Measurements from ENCODE around the gene IQSEC3. TPM values are rescaled to one million over a fixed set of nuclear protein-coding genes. Genes with fewer than 3 reads are reported as not detected.

The IQSEC3 gene
- total and polyA plus RNA-seq, 10 of the 15 experiments (the other 5 are each of a cell fraction or from before 2014, with no cell fraction given): not detected

- H3K4me3 ChIP-seq: no peak overlapping the region
- intact Hi-C loops (cut with micrococcal nuclease; ENCODE audit: unreplicated experiment) (no loop called here), in situ Hi-C loops (cut with MboI) (no loop called here)
- no peaks in the 10 kb centered on the region for H3K36me3 ChIP-seq (ENCODE audit: control insufficient read depth in 2 of 2, insufficient read depth in 2 of 2, low read length in 1 of 2)
- no peaks in the 10 kb centered on the region for H3K9me3 ChIP-seq (replicated peaks; ENCODE audit: control insufficient read depth, insufficient read depth, low read length)
- H2AFZ ChIP-seq (ENCODE audit: control insufficient read depth, low read depth, low read length): no peak overlapping the region
- ATAC-seq (peak; percentile 24), FAIRE-seq (no peak), DNase-seq (ENCODE audit: low read depth, low spot score) (no peak)
- H3K27ac ChIP-seq (ENCODE audit: control insufficient read depth, insufficient read depth): no peak overlapping the region
- BruUV-seq (replicated peaks): no TSS peak
- H3K9ac ChIP-seq (ENCODE audit: control insufficient read depth, insufficient read depth, low read length): no peak overlapping the region
- H3K79me2 ChIP-seq (ENCODE audit: control insufficient read depth, insufficient read depth, low read length): no peaks in the 10 kb centered on the region
- H3K4me1 ChIP-seq (ENCODE audit: control insufficient read depth, insufficient read depth, low read length): no peaks in the 10 kb centered on the region
- POLR2A ChIA-PET: no interaction called here
- H3K4me2 ChIP-seq (ENCODE audit: control insufficient read depth, insufficient read depth): no peak overlapping the region
- RAD21 ChIA-PET (ENCODE audit: unreplicated experiment): no interaction called here
- no peaks in the 10 kb centered on the region for H4K20me1 ChIP-seq (ENCODE audit: control insufficient read depth, insufficient read depth)
- 0% methylated on average over 3 of the region's 3 CpGs for WGBS (ENCODE audit: insufficient coverage, insufficient replicate concordance, low lambda C conversion rate, missing lambda C conversion rate)
- CTCF ChIA-PET: interaction anchor here (0.9 to 1.9 kb wide), 3 partner anchors 13 to 41 kb away, joined by 3 to 6 read pairs (median 3); no protein-coding TSS in a partner anchor
- SMC1A ChIA-PET (ENCODE audit: uncharacterized antibody, unreplicated experiment): interaction anchor here (1.2 kb wide), 1 partner anchor 47 kb away, joined by 4 read pairs; no protein-coding TSS in a partner anchor
- no peaks in the 10 kb centered on the region; a peak in 3 of 4 replicates for H3K27me3 ChIP-seq (replicated peaks in 1 of 2; ENCODE audit: control insufficient read depth in 2 of 2, insufficient read depth in 2 of 2, low read length in 1 of 2)
- TF ChIP-seq MYB (IDR thresholded peaks at IDR 0.05; ENCODE audit: borderline replicate concordance, low read depth, low read length) (no peak), NR2F1 (conservative IDR thresholded peaks at IDR 0.05) (no peak), HDAC2 (IDR thresholded peaks at IDR 0.05) (no peak), CHD2 (IDR thresholded peaks at IDR 0.05; ENCODE audit: borderline replicate concordance, low read depth, low read length) (no peak), NFIC (IDR thresholded peaks at IDR 0.05; ENCODE audit: low read depth, low read length) (no peak), KDM1A (IDR thresholded peaks at IDR 0.05; ENCODE audit: borderline replicate concordance) (no peak), E2F8 (IDR thresholded peaks at IDR 0.05; ENCODE audit: low read depth, partially characterized antibody) (no peak), E2F4 (IDR thresholded peaks at IDR 0.05; ENCODE audit: low read depth, low read length) (no peak), PAX8 (IDR thresholded peaks at IDR 0.05) (no peak), SREBF2 (IDR thresholded peaks at IDR 0.05; ENCODE audit: low read length) (no peak), TARDBP (IDR thresholded peaks at IDR 0.05; ENCODE audit: borderline replicate concordance) (no peak), BACH1 (IDR thresholded peaks at IDR 0.05; ENCODE audit: borderline replicate concordance) (no peak), NFXL1 (IDR thresholded peaks at IDR 0.05; ENCODE audit: borderline replicate concordance) (no peak), ZNF687 (IDR thresholded peaks at IDR 0.05) (no peak), ATF2 (IDR thresholded peaks at IDR 0.05; ENCODE audit: low read length) (no peak), NR2C2 (IDR thresholded peaks at IDR 0.05; ENCODE audit: borderline replicate concordance, control insufficient read depth, insufficient read length, low read depth) (no peak), JUND (IDR thresholded peaks at IDR 0.05; ENCODE audit: low read depth, low read length) (no peak), TBL1XR1 (IDR thresholded peaks at IDR 0.05; ENCODE audit: low read depth, low read length) (no peak)
These were observed 85.9 kb downstream of the IQSEC3 start for GRCh38 chr12:152440-152839.
